H1 (cell line): Measurements from ENCODE around the gene PXK. TPM values are rescaled to one million over a fixed set of nuclear protein-coding genes. Genes with fewer than 3 reads are reported as not detected.

Experiments
- BRCA1 ChIP-seq: IDR thresholded peaks from 2 replicates; pipeline ENCODE4 v1.6.1; 2012; ENCODE audit warnings: low read depth, low read length, improper control_type of control experiment
- CHD7 ChIP-seq: fragments of 300-600 bp; sonication (generic); IDR thresholded peaks from 2 replicates; pipeline ENCODE4 v1.7.1; 2012; ENCODE audit warnings: low read length, moderate library complexity, mild to moderate bottlenecking, inconsistent platforms; ENCODE audit not compliant: insufficient replicate concordance
- FOSL1 ChIP-seq: IDR thresholded peaks from 2 replicates; pipeline ENCODE4 v1.6.1; 2011; ENCODE audit warnings: mild to moderate bottlenecking, low read depth, low read length, moderate library complexity; ENCODE audit not compliant: insufficient read depth
- POLR2A ChIP-seq, 2 experiments: IDR thresholded peaks; 1 replicate in 1 of 2; 2 replicates in 1 of 2; pipeline ENCODE4 v1.6.1; 2011; ENCODE audit warnings: low read depth in 2 of 2, low read length in 2 of 2, mild to moderate bottlenecking in 2 of 2; ENCODE audit errors: control extremely low read depth in 1 of 2
- SP2 ChIP-seq: IDR thresholded peaks from 2 replicates; pipeline ENCODE4 v1.6.1; 2012; ENCODE audit warnings: mild to moderate bottlenecking, low read length, inconsistent platforms
- polyA plus RNA-seq, 7 experiments: library from polyadenylated mRNA; depleted of rRNA in 3 of 7; stranded (reverse) in 5 of 7; unstranded in 2 of 7; fragments of >200 nt in 5 of 7; fragments of 200-250 nt in 2 of 7; gene quantifications; 1 replicate in 5 of 7; 2 replicates in 1 of 7; 4 replicates in 1 of 7; pipeline versions ENCODE4 v1.2.1 to v1.2.3, GENCODE V29; 2011 to 2013; ENCODE audit warnings: missing spikeins in 2 of 7, mixed read lengths in 2 of 7
- total RNA-seq: library from RNA; stranded (reverse); fragmentation: NEBNext Ultra II Directional; extraction: Animal tissue kit (Norgen Biotek cat#: 25700); gene quantifications from 2 replicates; pipeline ENCODE4 v1.2.1, GENCODE V29; 2021
- TF ChIP-seq, protein P1 (sequence below): IDR thresholded peaks from 2 replicates; pipeline ENCODE4 v1.6.1; 2011; ENCODE audit warnings: low read length, improper control_type of control experiment

The PXK gene
- total and polyA plus RNA-seq, 2 of the 8 experiments (the other 6 are each of a cell fraction or from before 2014, with no cell fraction given): 3.5 to 7.1 TPM

DNA sequence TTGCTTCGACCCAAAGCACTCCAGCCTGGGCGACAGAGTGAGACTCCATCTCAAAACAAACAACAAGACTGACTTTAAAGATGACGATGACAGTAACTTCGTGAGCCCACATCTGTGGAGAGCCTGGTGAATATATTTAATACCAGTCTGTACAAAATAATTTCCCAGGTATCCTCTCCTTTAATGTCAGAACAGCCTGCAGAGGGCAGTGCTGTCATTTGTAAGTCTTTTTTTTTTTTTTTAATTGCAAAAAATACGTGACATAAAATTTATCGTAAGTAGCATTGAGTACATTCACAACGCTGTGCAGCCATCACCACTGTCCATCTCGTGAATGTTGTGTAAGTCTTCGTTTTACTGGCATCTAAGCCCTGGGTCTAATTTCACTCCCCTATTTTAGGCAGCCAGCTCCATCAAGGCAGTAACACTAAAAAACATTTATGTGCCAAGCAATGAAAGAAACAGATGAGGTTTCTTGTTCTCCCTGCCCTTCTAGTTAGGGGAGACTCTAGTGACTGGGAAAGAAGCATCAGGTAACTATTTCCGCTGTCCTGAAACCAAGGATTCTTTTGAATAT lies 25.0 kb upstream of the PXK start (continued):
- no peak for TF ChIP-seq CHD7
- TF ChIP-seq POLR2A (IDR thresholded peaks at IDR 0.05; ENCODE audit: control extremely low read depth in 1 of 2, low read depth in 2 of 2, low read length in 2 of 2): 0 out of 3 replicates have a peak, but pooled peaks of 1 of the 2 experiments have one; percentile 32
- TF ChIP-seq BRCA1: no peak
- no peak for TF ChIP-seq FOSL1
- no peak for TF ChIP-seq SP2
- TF ChIP-seq, protein P1, sequence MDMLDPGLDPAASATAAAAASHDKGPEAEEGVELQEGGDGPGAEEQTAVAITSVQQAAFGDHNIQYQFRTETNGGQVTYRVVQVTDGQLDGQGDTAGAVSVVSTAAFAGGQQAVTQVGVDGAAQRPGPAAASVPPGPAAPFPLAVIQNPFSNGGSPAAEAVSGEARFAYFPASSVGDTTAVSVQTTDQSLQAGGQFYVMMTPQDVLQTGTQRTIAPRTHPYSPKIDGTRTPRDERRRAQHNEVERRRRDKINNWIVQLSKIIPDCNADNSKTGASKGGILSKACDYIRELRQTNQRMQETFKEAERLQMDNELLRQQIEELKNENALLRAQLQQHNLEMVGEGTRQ: no peak
